Chondrocyte (in vitro differentiated cells): Measurements from ENCODE around the gene CCDC88A. TPM values are rescaled to one million over a fixed set of nuclear protein-coding genes. Genes with fewer than 3 reads are reported as not detected.

Experiments used
- DNase-seq: peaks from one replicate; pipeline ENCODE4 v3.0.0; 2021; ENCODE audit warnings: mixed read lengths, low spot score
- H3K27ac Mint-ChIP-seq: one replicate; pipeline ENCODE4 v1.8.0; 2021; ENCODE audit warnings: mild to moderate bottlenecking, moderate library complexity, mixed read lengths; ENCODE audit not compliant: unreplicated experiment
- H3K27me3 Mint-ChIP-seq: 2 replicates; pipeline ENCODE4 v1.8.0; 2021; ENCODE audit warnings: low read depth, mixed read lengths
- H3K36me3 Mint-ChIP-seq: 2 replicates; pipeline ENCODE4 v1.8.0; 2021; ENCODE audit warnings: low read depth, mixed read lengths
- H3K4me1 Mint-ChIP-seq: 2 replicates; pipeline ENCODE4 v1.8.0; 2021; ENCODE audit warnings: low read depth, mild to moderate bottlenecking, mixed read lengths
- H3K4me3 Mint-ChIP-seq: one replicate; pipeline ENCODE4 v1.8.0; 2021; ENCODE audit warnings: mild to moderate bottlenecking, moderate library complexity, mixed read lengths; ENCODE audit not compliant: unreplicated experiment
- H3K9me3 Mint-ChIP-seq: 2 replicates; pipeline ENCODE4 v1.8.0; 2021; ENCODE audit warnings: low read depth, mixed read lengths
- CTCF ChIP-seq: fragments of 200-600 bp; sonication (generic); IDR thresholded peaks from 2 replicates; pipeline ENCODE4 v1.5.0; 2021; ENCODE audit warnings: antibody characterized with exemption, mild to moderate bottlenecking, moderate library complexity
- total RNA-seq: library from RNA; stranded (reverse); gene quantifications from 3 replicates; pipeline ENCODE4 v1.2.1, GENCODE V29; 2021

Gene CCDC88A
- total RNA-seq, 1 donor from 2014 or later = 52.1 TPM

GRCh38 chr2:55371376-55371775 lies 48.3 kb downstream of the CCDC88A start:
- Mint-ChIP-seq H3K4me3 (no peak overlapping the region), H3K27ac (no peak overlapping the region), H3K4me1 (peaks cover 7% of the 10 kb centered on the region), H3K36me3 (peaks cover 2% of the 10 kb centered on the region), H3K9me3 (no peaks in the 10 kb centered on the region), H3K27me3 (no peaks in the 10 kb centered on the region)
- no peak for TF ChIP-seq CTCF
- no peak for DNase-seq

DNA sequence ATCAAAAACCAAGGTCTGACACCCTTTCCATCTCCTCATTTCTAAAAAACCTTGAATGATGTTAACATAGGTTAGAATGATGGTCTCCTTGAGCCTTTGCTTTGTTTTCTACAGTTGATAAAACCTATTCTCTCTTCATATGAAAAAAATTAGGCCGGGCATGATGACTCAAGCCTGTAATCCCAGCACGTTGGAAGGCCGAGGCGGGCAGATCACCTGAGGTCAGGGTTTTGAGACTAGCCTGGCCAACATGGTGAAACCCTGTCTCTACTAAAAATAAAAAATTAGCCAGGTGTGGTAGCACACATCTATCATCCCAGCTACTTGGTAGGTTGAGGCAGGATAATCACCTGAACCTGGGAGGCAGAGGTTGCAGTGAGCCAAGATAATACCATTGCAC lies 49.4 kb downstream of the CCDC88A start:
- H3K4me1 Mint-ChIP-seq = peaks cover 7% of the 10 kb centered on the region
- no peak overlapping the region for H3K27ac Mint-ChIP-seq
- DNase-seq = no peak
- H3K4me3 Mint-ChIP-seq = no peak overlapping the region
- TF ChIP-seq CTCF = no peak
- H3K36me3 Mint-ChIP-seq = peaks cover 2% of the 10 kb centered on the region
- no peaks in the 10 kb centered on the region for H3K9me3 Mint-ChIP-seq
- no peaks in the 10 kb centered on the region for H3K27me3 Mint-ChIP-seq

- Mint-ChIP-seq H3K27me3 (no peaks in the 10 kb centered on the region), H3K36me3 (no peaks in the 10 kb centered on the region), H3K9me3 (no peaks in the 10 kb centered on the region), H3K27ac (no peak overlapping the region), H3K4me3 (no peak overlapping the region), H3K4me1 (peaks cover 20% of the 10 kb centered on the region)
- TF ChIP-seq CTCF = no peak
- no peak for DNase-seq
Observed at GRCh38 chr2:55365303-55365702, 54.4 kb downstream of the CCDC88A start.

DNA sequence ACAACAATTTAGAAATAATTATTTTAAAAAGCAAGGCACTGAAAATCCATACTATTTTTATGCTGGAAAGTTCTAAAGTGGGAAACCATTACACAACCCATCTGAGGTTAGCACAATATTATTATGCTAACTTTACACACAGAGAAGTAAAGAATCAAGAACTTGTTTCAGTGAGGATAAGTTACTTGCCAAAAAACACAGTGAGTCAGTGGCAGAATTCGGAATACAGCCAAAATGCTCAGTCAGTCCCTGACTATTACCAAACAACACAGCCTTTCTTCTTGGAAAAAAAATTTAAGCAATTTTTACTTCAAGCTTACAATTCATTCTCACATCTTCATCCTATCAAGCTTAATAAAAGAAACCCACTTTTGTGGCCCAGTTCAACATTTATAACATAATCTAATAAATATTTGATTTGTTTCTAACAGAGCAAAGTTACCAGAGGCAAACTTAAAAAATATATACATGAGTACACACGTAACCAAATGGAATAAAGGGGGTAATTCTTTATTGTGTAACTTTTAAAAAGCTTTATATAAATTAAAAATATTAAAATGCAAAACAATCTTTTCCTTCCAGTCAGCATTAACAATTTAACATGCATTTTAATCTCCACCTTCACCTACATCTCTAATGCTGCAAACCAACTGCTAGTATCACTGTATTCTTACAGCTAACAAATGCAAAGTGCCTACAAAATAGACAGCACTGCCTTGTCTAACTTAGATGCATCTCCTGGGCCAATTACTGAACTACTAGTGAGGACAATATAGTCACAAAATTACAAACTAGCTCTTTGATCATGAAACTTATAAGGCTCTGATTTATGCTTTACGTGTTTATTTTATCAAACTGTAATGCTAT lies 55.2 kb downstream of the CCDC88A start:
- Mint-ChIP-seq H3K4me1 (peaks cover 20% of the 10 kb centered on the region), H3K4me3 (no peak overlapping the region), H3K27me3 (no peaks in the 10 kb centered on the region), H3K9me3 (no peaks in the 10 kb centered on the region), H3K36me3 (no peaks in the 10 kb centered on the region), H3K27ac (peak overlapping the region; percentile 70)
- no peak for TF ChIP-seq CTCF
- DNase-seq = no peak

DNA sequence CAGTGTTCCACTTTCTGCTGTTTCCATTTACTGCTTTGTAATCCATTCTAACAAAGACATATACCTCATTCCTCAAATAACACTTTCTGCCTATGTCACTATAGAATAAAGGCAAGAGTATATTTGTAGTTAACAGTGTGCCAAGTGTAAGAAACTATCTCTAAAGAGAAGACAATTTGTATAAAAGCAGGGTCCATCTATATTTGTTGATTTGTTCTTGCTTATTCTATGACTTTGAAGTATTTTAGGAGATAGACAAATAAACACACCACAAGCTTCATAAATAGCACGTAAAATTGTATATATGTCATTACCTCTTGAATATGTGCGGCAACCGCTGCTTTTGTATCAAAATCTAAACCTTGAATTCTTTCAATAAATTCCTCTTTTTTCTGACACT lies 56.0 kb downstream of the CCDC88A start:
- Mint-ChIP-seq H3K27ac (no peak overlapping the region), H3K4me3 (no peak overlapping the region), H3K9me3 (no peaks in the 10 kb centered on the region)

More for the DNA sequence above, 56.0 kb downstream of the CCDC88A start:
- no peaks in the 10 kb centered on the region for H3K36me3 Mint-ChIP-seq
- H3K4me1 Mint-ChIP-seq = peaks cover 20% of the 10 kb centered on the region
- no peak for TF ChIP-seq CTCF
- no peak for DNase-seq
- no peaks in the 10 kb centered on the region for H3K27me3 Mint-ChIP-seq
